GM12878 (cell line): ENCODE results near the gene MAPKAPK2. TPM values are rescaled to one million over a fixed set of nuclear protein-coding genes. Genes with fewer than 3 reads are reported as not detected.

ENCODE experiments used
- BACH1 ChIP-seq: fragments of 450-650 bp; IDR thresholded peaks from 2 replicates; pipeline ENCODE4 v1.6.1; 2017; ENCODE audit warnings: mild to moderate bottlenecking, borderline replicate concordance
- E2F8 ChIP-seq: fragments of 450-650 bp; IDR thresholded peaks from 2 replicates; pipeline ENCODE4 v1.6.1; 2018; ENCODE audit warnings: mild to moderate bottlenecking, low read depth, moderate library complexity; ENCODE audit not compliant: partially characterized antibody
- HSF1 ChIP-seq: fragments of 150-350 bp; IDR thresholded peaks from 2 replicates; pipeline ENCODE4 v1.6.1; 2014; ENCODE audit warnings: mild to moderate bottlenecking, low read depth, low read length
- IKZF2 ChIP-seq, 2 experiments: fragments of 450-650 bp; IDR thresholded peaks; 2 replicates each; pipeline ENCODE4 v1.6.1; 2017; ENCODE audit warnings: mild to moderate bottlenecking in 2 of 2, moderate library complexity in 2 of 2
- JUND ChIP-seq: IDR thresholded peaks from 2 replicates; pipeline ENCODE4 v1.6.1; 2012; ENCODE audit warnings: low read depth, mild to moderate bottlenecking, low read length, improper control_type of control experiment, moderate library complexity
- MAX ChIP-seq: IDR thresholded peaks from 2 replicates; pipeline ENCODE4 v1.6.1; 2012; ENCODE audit warnings: low read depth, low read length, improper control_type of control experiment
- PKNOX1 ChIP-seq: fragments of 450-650 bp; IDR thresholded peaks from 2 replicates; pipeline ENCODE4 v1.6.1; 2016; ENCODE audit warnings: mild to moderate bottlenecking
- PRDM15 ChIP-seq: fragments of 450-650 bp; formaldehyde crosslinking; IDR thresholded peaks from 2 replicates; pipeline ENCODE4 v1.4.0; 2020; ENCODE audit warnings: mild to moderate bottlenecking, moderate library complexity
- SIN3A ChIP-seq: IDR thresholded peaks from 2 replicates; pipeline ENCODE4 v1.6.1; 2012; ENCODE audit warnings: low read depth, low read length, improper control_type of control experiment
- SMAD1 ChIP-seq: fragments of 450-650 bp; IDR thresholded peaks from 2 replicates; pipeline ENCODE4 v1.6.1; 2018; ENCODE audit warnings: mild to moderate bottlenecking, low read depth; ENCODE audit not compliant: partially characterized antibody
- SRF ChIP-seq, 2 experiments: IDR thresholded peaks; 2 replicates each; pipeline ENCODE4 v1.6.1; 2011; ENCODE audit warnings: low read depth in 2 of 2, low read length in 2 of 2, mild to moderate bottlenecking in 1 of 2, moderate library complexity in 1 of 2
- STAT1 ChIP-seq: fragments of 450-650 bp; conservative IDR thresholded peaks from 2 replicates; pipeline ENCODE4 v1.6.1; 2014; ENCODE audit warnings: antibody characterized with exemption, mild to moderate bottlenecking
- TAF1 ChIP-seq: IDR thresholded peaks from 2 replicates; pipeline ENCODE4 v1.6.1; 2011; ENCODE audit warnings: mild to moderate bottlenecking, low read depth, low read length, borderline replicate concordance
- USF2 ChIP-seq: IDR thresholded peaks from 2 replicates; pipeline ENCODE4 v1.6.1; 2011; ENCODE audit warnings: low read depth, low read length, improper control_type of control experiment, borderline replicate concordance
- ZBTB4 ChIP-seq: fragments of 450-650 bp; formaldehyde crosslinking; IDR thresholded peaks from 2 replicates; pipeline ENCODE4 v1.4.0; 2022; ENCODE audit warnings: mild to moderate bottlenecking, moderate library complexity
- ZNF622 ChIP-seq: fragments of 450-650 bp; IDR thresholded peaks from 2 replicates; pipeline ENCODE4 v1.6.1; 2017; ENCODE audit warnings: mild to moderate bottlenecking, inconsistent platforms
- polyA plus RNA-seq, 11 experiments: library from polyadenylated mRNA; depleted of rRNA in 4 of 11; unstranded in 6 of 11; stranded (reverse) in 5 of 11; fragments of >200 nt; fragmentation: Nextera tagmentation in 4 of 11; fragmentation: Illumina TruSeq in 1 of 11; extraction: Ambion mirVana in 4 of 11; extraction: Trizol in 1 of 11; gene quantifications; 1 replicate in 1 of 11; 2 replicates in 10 of 11; pipeline versions ENCODE4 v1.2.1 to v1.2.3, GENCODE V29; 2011 to 2016; ENCODE audit warnings: inconsistent platforms in 2 of 11, missing spikeins in 2 of 11, low read depth in 1 of 11
- total RNA-seq, 4 experiments: library from RNA; depleted of rRNA in 3 of 4; stranded (reverse); fragments of >200 nt in 3 of 4; fragmentation: Illumina TruSeq in 1 of 4; extraction: Trizol in 1 of 4; gene quantifications; 2 replicates each; pipeline versions ENCODE4 v1.2.1 to v1.2.3, GENCODE V29; 2013 to 2021

Gene MAPKAPK2
- total and polyA plus RNA-seq, 10 of the 15 experiments (the other 5 are each of a cell fraction or from before 2014, with no cell fraction given): 0.72 to 92.2 (median 49.3) TPM

GRCh38 chr1:206703661-206704060, 19.0 kb downstream of the MAPKAPK2 start (continued):
- TF ChIP-seq TAF1 (0 out of 2 replicates have a peak, but pooled peaks have one; percentile 5), USF2 (no peak), SRF (IDR thresholded peaks at IDR 0.05; ENCODE audit: low read depth in 2 of 2, low read length in 2 of 2) (no peak), SMAD1 (no peak), BACH1 (no peak), IKZF2 (IDR thresholded peaks at IDR 0.05) (peak; percentile 32 to 35; a peak in 2 of 4 replicates), ZNF622 (no peak), ZBTB4 (CRISPR knock-in tag) (no peak), HSF1 (no peak), MAX (no peak), PKNOX1 (no peak), PRDM15 (CRISPR knock-in tag) (no peak), JUND (no peak), E2F8 (no peak), STAT1 (no peak), SIN3A (no peak)
